NCI-H1105 treated with DMSO at 0.1 percent for 48 hours (cell line): ENCODE results near the gene GCK.
"Not testable (repeated sequence)": the region's sequence is repeated elsewhere in the genome, so short reads cannot be mapped to it uniquely, and the experiment has no call there.

Experiments used
- DNase-seq: peaks from one replicate; lab custom pipeline; 2025; lab: John Stamatoyannopoulos, UW

The GCK gene

DNA sequence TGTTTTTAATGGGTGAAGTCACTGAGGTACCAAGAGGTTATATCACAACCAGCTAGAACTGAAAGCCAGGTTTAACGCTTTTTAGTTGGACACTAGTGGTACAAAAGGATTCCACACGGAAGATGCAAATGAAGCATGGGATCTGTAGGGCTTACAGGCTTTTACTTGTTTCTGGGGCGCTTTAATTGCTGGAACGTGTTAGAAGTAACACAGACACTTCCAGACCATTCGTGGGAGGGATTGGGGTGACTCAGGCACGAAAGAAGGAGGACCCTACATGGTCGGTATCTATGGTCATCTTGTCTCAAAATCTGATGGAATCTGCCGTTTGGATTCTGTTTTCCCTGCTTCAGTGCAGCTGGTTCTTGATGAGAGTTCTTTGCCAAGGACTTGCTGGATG, 12.6 kb upstream of the GCK start:
- DNase-seq, result no peak

- DNase-seq, result peak; percentile 93
These were observed 11.6 kb upstream of the GCK start, which contains the start of gene YKT6 for GRCh38 chr7:44200699-44201461. YKT6 (plus strand) TSS chr7:44200978; CDS start chr7:44201136, 158 bp downstream.

DNA sequence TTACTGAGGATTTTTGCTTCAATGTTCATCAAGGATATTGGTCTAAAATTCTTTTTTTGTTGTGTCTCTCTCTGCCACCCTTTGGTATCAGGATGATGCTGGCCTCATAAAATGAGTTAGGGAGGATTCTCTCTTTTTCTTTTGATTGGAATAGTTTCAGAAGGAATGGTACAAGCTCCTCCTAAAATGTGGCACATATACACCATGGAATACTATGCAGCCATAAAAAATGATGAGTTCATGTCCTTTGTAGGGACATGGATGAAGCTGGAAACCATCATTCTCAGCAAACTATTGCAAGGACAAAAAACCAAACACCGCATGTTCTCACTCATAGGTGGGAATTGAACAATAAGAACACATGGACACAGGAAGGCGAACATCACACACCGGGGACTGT, 10.9 kb upstream of the GCK start:
- not testable (repeated sequence) for DNase-seq

GRCh38 chr7:44197474-44197873, 8.2 kb upstream of the GCK start:
- no peak for DNase-seq

GRCh38 chr7:44196450-44196872, 7.2 kb upstream of the GCK start:
- DNase-seq, result peak; percentile 18

DNA sequence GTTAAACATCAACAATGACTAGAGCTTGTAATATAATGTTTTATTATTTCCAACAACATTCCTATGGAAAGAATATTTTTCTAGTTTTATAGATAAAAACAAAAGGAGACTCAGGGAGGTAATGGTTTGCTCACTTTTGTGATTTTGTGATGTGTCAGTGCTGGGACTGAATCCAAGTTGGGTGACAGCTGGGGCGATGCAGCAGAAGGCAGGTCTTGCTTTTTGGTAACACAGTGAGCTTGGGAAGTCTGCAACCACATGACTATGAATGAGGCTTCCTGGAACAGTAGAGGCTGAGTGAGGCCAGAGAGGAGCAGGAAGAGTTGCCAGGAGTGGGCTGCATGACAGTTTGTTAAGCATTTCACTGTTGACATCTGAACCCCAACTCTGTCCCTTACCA, 6.7 kb upstream of the GCK start:
- no peak for DNase-seq

DNA sequence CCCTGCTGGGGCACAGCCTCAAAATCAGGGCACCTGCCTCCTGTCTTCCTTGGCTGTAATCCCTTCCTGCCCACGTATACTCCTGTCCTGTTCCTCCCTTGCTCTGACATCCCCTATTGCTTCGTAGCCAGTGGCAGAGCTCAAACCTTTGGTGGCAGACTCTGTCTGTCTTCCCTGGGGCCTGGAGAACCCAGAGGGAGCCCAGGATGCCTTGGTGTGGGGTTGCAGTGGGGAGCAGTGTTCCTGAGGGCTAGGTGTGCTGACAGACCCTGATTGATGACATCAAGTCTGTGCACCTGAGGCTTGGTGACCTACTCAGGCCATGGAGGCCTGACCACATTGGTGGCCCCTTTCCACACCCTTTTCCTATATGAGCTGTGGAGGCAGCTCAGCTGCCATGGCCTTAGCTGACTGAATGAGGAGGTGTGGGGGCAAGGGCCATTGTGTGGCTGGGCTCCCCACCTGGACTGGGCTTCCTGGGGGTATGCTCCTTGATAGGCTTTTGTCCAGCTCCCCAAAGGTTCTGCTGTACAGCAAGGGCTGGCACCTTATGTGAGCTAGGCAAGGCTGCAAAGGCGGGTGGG, 5.4 kb upstream of the GCK start:
- no peak for DNase-seq

DNA sequence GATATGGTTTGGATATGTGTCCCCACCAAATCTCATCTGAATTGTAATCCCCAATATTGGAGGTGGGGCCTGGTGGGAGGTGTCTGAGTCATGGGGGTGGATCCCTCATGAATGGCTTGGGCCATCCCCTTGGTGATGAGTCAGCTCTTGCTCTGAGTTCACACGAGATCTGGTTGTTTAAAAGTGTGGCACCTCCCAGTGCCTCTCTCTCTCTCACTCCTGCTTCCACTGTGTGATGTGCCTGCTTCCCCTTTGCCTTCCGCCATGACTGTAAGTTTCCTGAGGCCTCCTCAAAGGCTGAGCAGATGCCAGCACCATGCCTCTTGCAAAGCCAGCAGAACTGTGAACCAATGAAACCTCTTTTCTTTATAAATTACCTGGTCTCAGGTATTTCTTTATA, 4.8 kb upstream of the GCK start:
- DNase-seq, result no peak

- DNase-seq, result no peak
These were observed 4.0 kb upstream of the GCK start for GRCh38 chr7:44193011-44193802.

DNA sequence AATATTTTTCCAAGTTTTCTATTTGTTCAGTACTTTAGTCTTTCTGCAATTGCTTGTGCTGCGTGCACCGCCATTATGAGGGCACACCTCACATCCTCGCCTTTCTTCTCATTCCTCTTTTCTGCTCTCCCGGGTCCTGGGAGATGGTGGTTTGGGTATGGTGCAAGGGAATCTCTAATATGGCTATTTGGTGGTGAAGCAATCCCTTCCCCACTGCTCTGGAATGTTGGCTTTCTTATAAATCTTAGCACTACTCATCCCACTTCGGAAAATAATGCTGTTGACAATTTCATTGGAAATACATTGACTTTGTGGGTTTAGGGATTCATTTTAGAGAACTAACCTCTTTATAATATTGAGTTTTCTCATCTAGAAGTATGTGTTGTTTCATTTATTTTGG, 1.9 kb upstream of the GCK start:
- no peak for DNase-seq

DNA sequence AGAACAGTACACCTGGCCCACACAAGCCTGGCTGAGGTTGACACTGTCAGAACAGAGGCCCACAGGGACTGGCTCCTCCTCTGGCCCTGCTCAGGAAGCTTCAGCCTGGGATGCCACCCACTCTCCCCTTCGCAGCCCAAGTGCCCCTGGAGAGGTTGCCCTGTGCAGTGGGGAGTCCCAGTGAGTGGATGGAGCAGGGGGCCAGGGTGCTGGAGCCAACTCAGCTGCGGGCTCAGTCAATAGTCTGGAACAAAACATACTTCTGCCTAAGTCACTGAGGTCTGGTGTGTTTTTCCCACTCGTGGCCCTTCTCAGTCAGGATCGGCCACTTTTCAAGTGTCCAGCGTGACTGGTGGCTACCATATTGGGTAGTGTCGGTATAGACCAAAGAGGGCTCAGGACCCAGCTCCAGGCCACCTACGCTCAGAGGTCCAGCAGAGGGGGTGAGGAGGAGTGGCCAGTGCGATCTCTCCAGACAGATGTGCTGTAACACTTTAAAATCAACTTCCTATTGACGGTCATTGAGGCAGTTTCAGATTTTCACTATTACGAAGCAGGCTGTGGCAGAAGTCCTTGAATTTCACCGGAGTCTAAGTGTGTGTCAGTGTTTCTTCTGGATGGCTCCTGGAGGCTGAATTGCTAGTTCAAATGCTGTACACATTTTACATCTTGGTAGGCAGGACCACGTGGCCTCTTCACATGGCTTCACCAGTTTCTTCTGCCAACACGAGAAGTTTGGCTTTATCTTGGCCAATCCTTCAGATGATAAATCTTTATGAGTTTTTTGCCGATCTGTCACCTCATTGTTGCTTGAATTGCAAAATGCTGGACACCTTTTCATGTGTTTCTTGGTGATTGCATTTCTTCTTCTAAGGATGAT, 994 bp upstream of the GCK start:
- DNase-seq, result no peak

GRCh38 chr7:44188480-44189225, 586 bp downstream of the GCK start:
- DNase-seq, result no peak

- no peak for DNase-seq
These were observed 1.4 kb downstream of the GCK start for GRCh38 chr7:44187636-44188416.

- DNase-seq, result no peak
These were observed 2.5 kb downstream of the GCK start for GRCh38 chr7:44186736-44187135.

- DNase-seq, result no peak
These were observed 3.5 kb downstream of the GCK start for GRCh38 chr7:44185729-44186128.

- DNase-seq, result no peak
These were observed 4.3 kb downstream of the GCK start for GRCh38 chr7:44184873-44185446.

GRCh38 chr7:44184206-44184872, 4.9 kb downstream of the GCK start:
- no peak for DNase-seq

DNA sequence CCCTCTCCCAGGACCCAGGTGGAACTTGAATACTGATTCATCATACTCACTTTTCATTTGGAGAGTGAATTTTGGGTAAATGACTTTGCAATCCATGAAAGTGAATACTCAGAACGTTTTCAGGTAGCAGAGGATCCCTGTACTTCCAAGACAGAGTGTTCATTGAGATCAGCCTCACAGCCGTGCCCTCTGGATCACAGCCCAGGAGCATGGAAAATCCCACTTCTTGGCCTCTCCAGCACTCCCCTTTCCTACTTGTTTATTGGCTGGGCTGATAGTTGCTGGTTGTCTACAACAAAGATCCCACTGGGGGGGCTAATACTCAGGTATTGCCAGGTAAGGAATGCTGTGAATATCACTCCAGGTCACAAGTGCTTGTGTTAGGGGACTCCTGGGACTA, 5.9 kb downstream of the GCK start:
- no peak for DNase-seq

- no peak for DNase-seq
These were observed 6.4 kb downstream of the GCK start for GRCh38 chr7:44182827-44183226.

GRCh38 chr7:44180631-44181030, 8.6 kb downstream of the GCK start:
- no peak for DNase-seq
